ENCODE results near the gene ZNF688. TPM values are rescaled to one million over a fixed set of nuclear protein-coding genes. Genes with fewer than 3 reads are reported as not detected.
A peak's percentile ranks its signal among the peaks of the same experiment; 100 is the strongest.

The ZNF688 gene
- total and polyA plus RNA-seq, 2 of the 13 experiments (the other 11 are each of a cell fraction or from before 2014, with no cell fraction given) = 2.4 to 5.4 TPM

GRCh38 chr16:30571445-30572322 lies at the start of gene ZNF688 (continued):
- TF ChIP-seq SP2 (CRISPR knock-in tag; IDR thresholded peaks at IDR 0.05) (peak; percentile 50; the same call in 1 of the 2 replicates), TMF1 (CRISPR knock-in tag; IDR thresholded peaks at IDR 0.05; ENCODE audit: low read depth) (peak; percentile 39; the same call in 1 of the 2 replicates), RARG (CRISPR knock-in tag; IDR thresholded peaks at IDR 0.05; ENCODE audit: low read depth) (peak; percentile 56; the same call in 1 of the 2 replicates), ZBTB38 (CRISPR knock-in tag; IDR thresholded peaks at IDR 0.05) (peak; percentile 63), HMGA1 (CRISPR knock-in tag; conservative IDR thresholded peaks at IDR 0.05) (no peak), TRIM24 (CRISPR knock-in tag; IDR thresholded peaks at IDR 0.05) (no peak), TGIF2 (CRISPR knock-in tag; IDR thresholded peaks at IDR 0.05) (peak; percentile 100), PHF8 (CRISPR knock-in tag; IDR thresholded peaks at IDR 0.05) (peak; percentile 78), XBP1 (CRISPR knock-in tag; IDR thresholded peaks at IDR 0.05) (0 out of 2 replicates have a peak, but pooled peaks have one; percentile 19), MAFK (conservative IDR thresholded peaks at IDR 0.05 in 1 of 2, IDR thresholded peaks at IDR 0.05 in 1 of 2; ENCODE audit: low read length in 2 of 2) (no peak), UBTF (CRISPR knock-in tag; IDR thresholded peaks at IDR 0.05) (peak; percentile 91), ARNT2 (CRISPR knock-in tag; IDR thresholded peaks at IDR 0.05; ENCODE audit: low read depth) (peak; percentile 60), MYC (CRISPR knock-in tag; IDR thresholded peaks at IDR 0.05; ENCODE audit: borderline replicate concordance) (peak; percentile 59; the same call in 1 of the 2 replicates), ZNF670 (CRISPR knock-in tag; IDR thresholded peaks at IDR 0.05; ENCODE audit: borderline replicate concordance) (0 out of 2 replicates have a peak, but pooled peaks have one; percentile 51), FLYWCH1 (CRISPR knock-in tag; IDR thresholded peaks at IDR 0.05) (peak; percentile 64; the same call in 1 of the 2 replicates), FOXC1 (CRISPR knock-in tag; IDR thresholded peaks at IDR 0.05; ENCODE audit: borderline replicate concordance) (0 out of 2 replicates have a peak, but pooled peaks have one; percentile 7), SIN3A (IDR thresholded peaks at IDR 0.05; ENCODE audit: borderline replicate concordance, low read depth, low read length) (peak; percentile 100), CCDC6 (CRISPR knock-in tag; IDR thresholded peaks at IDR 0.05) (peak; percentile 9; the same call in 1 of the 2 replicates)
- TF ChIP-seq, protein P1, sequence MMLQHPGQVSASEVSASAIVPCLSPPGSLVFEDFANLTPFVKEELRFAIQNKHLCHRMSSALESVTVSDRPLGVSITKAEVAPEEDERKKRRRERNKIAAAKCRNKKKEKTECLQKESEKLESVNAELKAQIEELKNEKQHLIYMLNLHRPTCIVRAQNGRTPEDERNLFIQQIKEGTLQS (CRISPR knock-in tag; IDR thresholded peaks at IDR 0.05) = no peak
- TF ChIP-seq, protein P2, sequence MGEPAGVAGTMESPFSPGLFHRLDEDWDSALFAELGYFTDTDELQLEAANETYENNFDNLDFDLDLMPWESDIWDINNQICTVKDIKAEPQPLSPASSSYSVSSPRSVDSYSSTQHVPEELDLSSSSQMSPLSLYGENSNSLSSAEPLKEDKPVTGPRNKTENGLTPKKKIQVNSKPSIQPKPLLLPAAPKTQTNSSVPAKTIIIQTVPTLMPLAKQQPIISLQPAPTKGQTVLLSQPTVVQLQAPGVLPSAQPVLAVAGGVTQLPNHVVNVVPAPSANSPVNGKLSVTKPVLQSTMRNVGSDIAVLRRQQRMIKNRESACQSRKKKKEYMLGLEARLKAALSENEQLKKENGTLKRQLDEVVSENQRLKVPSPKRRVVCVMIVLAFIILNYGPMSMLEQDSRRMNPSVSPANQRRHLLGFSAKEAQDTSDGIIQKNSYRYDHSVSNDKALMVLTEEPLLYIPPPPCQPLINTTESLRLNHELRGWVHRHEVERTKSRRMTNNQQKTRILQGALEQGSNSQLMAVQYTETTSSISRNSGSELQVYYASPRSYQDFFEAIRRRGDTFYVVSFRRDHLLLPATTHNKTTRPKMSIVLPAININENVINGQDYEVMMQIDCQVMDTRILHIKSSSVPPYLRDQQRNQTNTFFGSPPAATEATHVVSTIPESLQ (CRISPR knock-in tag; conservative IDR thresholded peaks at IDR 0.05) = no peak
- TF ChIP-seq, protein P3, sequence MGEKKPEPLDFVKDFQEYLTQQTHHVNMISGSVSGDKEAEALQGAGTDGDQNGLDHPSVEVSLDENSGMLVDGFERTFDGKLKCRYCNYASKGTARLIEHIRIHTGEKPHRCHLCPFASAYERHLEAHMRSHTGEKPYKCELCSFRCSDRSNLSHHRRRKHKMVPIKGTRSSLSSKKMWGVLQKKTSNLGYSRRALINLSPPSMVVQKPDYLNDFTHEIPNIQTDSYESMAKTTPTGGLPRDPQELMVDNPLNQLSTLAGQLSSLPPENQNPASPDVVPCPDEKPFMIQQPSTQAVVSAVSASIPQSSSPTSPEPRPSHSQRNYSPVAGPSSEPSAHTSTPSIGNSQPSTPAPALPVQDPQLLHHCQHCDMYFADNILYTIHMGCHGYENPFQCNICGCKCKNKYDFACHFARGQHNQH (CRISPR knock-in tag; IDR thresholded peaks at IDR 0.05) = peak; percentile 62; the same call in 1 of the 2 replicates
- TF ChIP-seq, protein P4, sequence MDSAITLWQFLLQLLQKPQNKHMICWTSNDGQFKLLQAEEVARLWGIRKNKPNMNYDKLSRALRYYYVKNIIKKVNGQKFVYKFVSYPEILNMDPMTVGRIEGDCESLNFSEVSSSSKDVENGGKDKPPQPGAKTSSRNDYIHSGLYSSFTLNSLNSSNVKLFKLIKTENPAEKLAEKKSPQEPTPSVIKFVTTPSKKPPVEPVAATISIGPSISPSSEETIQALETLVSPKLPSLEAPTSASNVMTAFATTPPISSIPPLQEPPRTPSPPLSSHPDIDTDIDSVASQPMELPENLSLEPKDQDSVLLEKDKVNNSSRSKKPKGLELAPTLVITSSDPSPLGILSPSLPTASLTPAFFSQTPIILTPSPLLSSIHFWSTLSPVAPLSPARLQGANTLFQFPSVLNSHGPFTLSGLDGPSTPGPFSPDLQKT (CRISPR knock-in tag; IDR thresholded peaks at IDR 0.05; ENCODE audit: borderline replicate concordance) = 0 out of 2 replicates have a peak, but pooled peaks have one; percentile 20

Measured in HepG2 (cell line).